OCI-LY7 (cell line): Measurements from ENCODE around the gene FAM131C. TPM values are rescaled to one million over a fixed set of nuclear protein-coding genes. Genes with fewer than 3 reads are reported as not detected.

Experiments used
- BruUV-seq: library from RNA; stranded (reverse); fragments of 400-500 nt; replicated peaks from 2 replicates; lab custom pipeline; 2021; lab: Mats Ljungman, UMichigan
- CTCF ChIA-PET: fragments of 300-600 bp; sonication (Branson Sonifier 250); formaldehyde crosslinking; loops from one replicate; lab custom pipeline; 2022; ENCODE audit warnings: antibody characterized with exemption; ENCODE audit not compliant: unreplicated experiment; lab: Charles Lee
- POLR2A ChIA-PET: fragments of 300-600 bp; sonication (Branson Sonifier 250); formaldehyde crosslinking; loops from one replicate; lab custom pipeline; 2022; ENCODE audit warnings: antibody characterized with exemption; lab: Charles Lee
- DNase-seq: peaks from one replicate; pipeline ENCODE4 v3.0.0-alpha.2; 2015; ENCODE audit warnings: low spot score
- H2AFZ ChIP-seq: fragments of 200-600 bp; sonication (generic), shearing (Covaris generic); 2 replicates; pipeline ENCODE4 v1.6.1; 2014; ENCODE audit warnings: mild to moderate bottlenecking, antibody characterized with exemption, low read length, moderate library complexity
- H3K27ac ChIP-seq: fragments of 200-600 bp; sonication (generic); 2 replicates; pipeline ENCODE4 v1.5.1; 2014; ENCODE audit warnings: mixed run types, low read depth, mild to moderate bottlenecking, moderate library complexity, low read length, inconsistent platforms; ENCODE audit not compliant: poor library complexity, severe bottlenecking
- H3K36me3 ChIP-seq: fragments of 200-600 bp; sonication (generic); 2 replicates; pipeline ENCODE4 v1.6.1; 2014; ENCODE audit warnings: mild to moderate bottlenecking, antibody characterized with exemption, low read length, moderate library complexity, mixed read lengths; ENCODE audit not compliant: insufficient read depth
- H3K4me1 ChIP-seq: fragments of 200-600 bp; sonication (generic); 2 replicates; pipeline ENCODE4 v1.5.1; 2014; ENCODE audit warnings: mild to moderate bottlenecking, low read length; ENCODE audit not compliant: insufficient read depth, poor library complexity, severe bottlenecking
- H3K4me2 ChIP-seq: fragments of 200-600 bp; sonication (generic); 2 replicates; pipeline ENCODE4 v1.6.1; 2014; ENCODE audit warnings: mild to moderate bottlenecking, low read length
- H3K4me3 ChIP-seq: fragments of 200-600 bp; sonication (generic); 2 replicates; pipeline ENCODE4 v1.5.1; 2014; ENCODE audit warnings: mild to moderate bottlenecking, low read depth, low read length; ENCODE audit not compliant: poor library complexity, severe bottlenecking
- H3K79me2 ChIP-seq: fragments of 200-600 bp; sonication (generic); 2 replicates; pipeline ENCODE4 v1.6.1; 2016; ENCODE audit warnings: low read depth, mild to moderate bottlenecking, low read length, moderate library complexity, mixed read lengths; ENCODE audit not compliant: insufficient read depth
- H3K9me2 ChIP-seq: fragments of 200-600 bp; sonication (generic); 2 replicates; pipeline ENCODE4 v1.6.1; 2016; ENCODE audit warnings: mild to moderate bottlenecking, low read length, mixed read lengths; ENCODE audit not compliant: insufficient read depth
- H3K9me3 ChIP-seq: fragments of 200-600 bp; sonication (generic); 2 replicates; pipeline ENCODE4 v1.6.1; 2014; ENCODE audit warnings: mild to moderate bottlenecking, mixed run types, low read length, mixed read lengths
- H4K20me1 ChIP-seq: fragments of 200-600 bp; sonication (generic); 2 replicates; pipeline ENCODE4 v1.6.1; 2014; ENCODE audit warnings: mild to moderate bottlenecking, antibody characterized with exemption, low read length, moderate library complexity, mixed read lengths; ENCODE audit not compliant: insufficient read depth
- CTCF ChIP-seq: fragments of 200-600 bp; sonication (generic); conservative IDR thresholded peaks from 2 replicates; pipeline ENCODE4 v1.5.1; 2014; ENCODE audit warnings: mild to moderate bottlenecking, antibody characterized with exemption, low read length, moderate library complexity, mixed read lengths
- EZH2phosphoT487 ChIP-seq: fragments of 200-600 bp; sonication (generic); IDR thresholded peaks from 2 replicates; pipeline ENCODE4 v1.6.1; 2018; ENCODE audit warnings: low read depth, borderline replicate concordance, mild to moderate bottlenecking, mixed run types, antibody characterized with exemption, low read length, moderate library complexity, mixed read lengths
- intact Hi-C: fragments of 100-400 bp; cut with micrococcal nuclease; formaldehyde crosslinking; loops from one replicate; pipeline ENCODE4 v1.10.0; 2022; ENCODE audit not compliant: unreplicated experiment
- total RNA-seq, 2 experiments: library from RNA; depleted of rRNA in 1 of 2; stranded (reverse); fragments of >200 nt in 1 of 2; shearing (Covaris generic) in 1 of 2; gene quantifications; 2 replicates each; pipeline ENCODE4 v1.2.3, GENCODE V29; 2014 to 2022

The FAM131C gene
- total RNA-seq, 2 experiments from 2014 or later, result not detected

- DNase-seq, result no peak
- Histone ChIP-seq H4K20me1 (no peaks in the 10 kb centered on the region), H3K27ac (no peak overlapping the region), H3K9me3 (no peaks in the 10 kb centered on the region), H2AFZ (no peak overlapping the region), H3K79me2 (no peaks in the 10 kb centered on the region), H3K4me3 (no peak overlapping the region), H3K4me2 (no peak overlapping the region), H3K36me3 (no peaks in the 10 kb centered on the region), H3K9me2 (no peaks in the 10 kb centered on the region), H3K4me1 (no peaks in the 10 kb centered on the region)
- no peak for TF ChIP-seq EZH2phosphoT487
- no peak for TF ChIP-seq CTCF
- no TSS peak for BruUV-seq
- CTCF ChIA-PET, result no interaction called here
- intact Hi-C loops, result no loop called here
- POLR2A ChIA-PET, result no interaction called here
Observed at GRCh38 chr1:16122350-16122881, 49.0 kb upstream of the FAM131C start.

GRCh38 chr1:16120940-16121410 is 47.5 kb upstream of the FAM131C start:
- H3K4me2 ChIP-seq, result no peak overlapping the region
- no peak for DNase-seq
- intact Hi-C loops, result no loop called here
- no peaks in the 10 kb centered on the region for H3K79me2 ChIP-seq
- H3K4me3 ChIP-seq, result no peak overlapping the region
- no peak overlapping the region for H2AFZ ChIP-seq
- no peaks in the 10 kb centered on the region for H3K9me3 ChIP-seq
- no peaks in the 10 kb centered on the region for H4K20me1 ChIP-seq
- ChIA-PET POLR2A (interaction anchor here (0.6 kb wide), 1 partner anchor 199 kb away, joined by 7 read pairs; no protein-coding TSS in a partner anchor), CTCF (no interaction called here)
- BruUV-seq, result no TSS peak
- no peaks in the 10 kb centered on the region for H3K36me3 ChIP-seq
- TF ChIP-seq CTCF (no peak), EZH2phosphoT487 (no peak)
- no peaks in the 10 kb centered on the region for H3K9me2 ChIP-seq
- no peak overlapping the region for H3K27ac ChIP-seq
- no peaks in the 10 kb centered on the region for H3K4me1 ChIP-seq

GRCh38 chr1:16120407-16120806 is 47.0 kb upstream of the FAM131C start:
- Histone ChIP-seq H2AFZ (no peak overlapping the region), H3K36me3 (no peaks in the 10 kb centered on the region), H4K20me1 (no peaks in the 10 kb centered on the region), H3K9me2 (no peaks in the 10 kb centered on the region), H3K4me1 (no peaks in the 10 kb centered on the region), H3K9me3 (no peaks in the 10 kb centered on the region), H3K4me3 (no peak overlapping the region), H3K27ac (no peak overlapping the region), H3K79me2 (no peaks in the 10 kb centered on the region), H3K4me2 (no peak overlapping the region)
- no peak for TF ChIP-seq CTCF
- no peak for TF ChIP-seq EZH2phosphoT487
- CTCF ChIA-PET, result no interaction called here
- POLR2A ChIA-PET, result no interaction called here
- intact Hi-C loops, result no loop called here
- no peak for DNase-seq
- no TSS peak for BruUV-seq
